ENCODE measurements around the gene APOBEC2. TPM values are rescaled to one million over a fixed set of nuclear protein-coding genes. Genes with fewer than 3 reads are reported as not detected.
"Not testable (repeated sequence)": the region's sequence is repeated elsewhere in the genome, so short reads cannot be mapped to it uniquely, and the experiment has no call there.

APOBEC2 gene
- not detected in 2 replicates for total RNA-seq
- long read RNA-seq, partial matches to known transcripts = 0 of 2 reads
- long read RNA-seq, other reads (novel, unspliced or antisense) = 2 of 2 reads

- Mint-ChIP-seq H3K4me1 (peaks cover 28% of the 10 kb centered on the region), H3K27ac (ENCODE audit: unreplicated experiment) (peak within 1 kb of the TSS; percentile 6)
- no peak for DNase-seq (ENCODE audit: low read depth, low spot score)
Measured at GRCh38 chr6:41053041-41053440, at the start of gene APOBEC2. Gene APOBEC2 (plus strand): TSS chr6:41053202. CDS start chr6:41053348, 146 bp downstream.

GRCh38 chr6:41006217-41006616 is 46.8 kb upstream of the APOBEC2 start:
- peak; percentile 58 for DNase-seq (ENCODE audit: low read depth, low spot score)
- H3K27me3 Mint-ChIP-seq (ENCODE audit: low read depth); H3K36me3 Mint-ChIP-seq (ENCODE audit: low read depth); H3K4me3 Mint-ChIP-seq; H3K4me1 Mint-ChIP-seq; H3K9me3 Mint-ChIP-seq; H3K27ac Mint-ChIP-seq (ENCODE audit: unreplicated experiment): not testable (repeated sequence)
- peak; percentile 74 for TF ChIP-seq CTCF (conservative IDR thresholded peaks at IDR 0.05)

More at GRCh38 chr6:41053041-41053440, at the start of gene APOBEC2:
- H3K9me3 Mint-ChIP-seq = no peaks in the 10 kb centered on the region
- H3K4me3 Mint-ChIP-seq = no peak within 1 kb of the TSS
- H3K27me3 Mint-ChIP-seq (ENCODE audit: low read depth) = no peaks in the 10 kb centered on the region
- no peaks in the 10 kb centered on the region for H3K36me3 Mint-ChIP-seq (ENCODE audit: low read depth)
- TF ChIP-seq CTCF (conservative IDR thresholded peaks at IDR 0.05) = no peak

- H3K27ac Mint-ChIP-seq (ENCODE audit: unreplicated experiment); H3K27me3 Mint-ChIP-seq (ENCODE audit: low read depth); H3K36me3 Mint-ChIP-seq (ENCODE audit: low read depth); H3K4me3 Mint-ChIP-seq; H3K4me1 Mint-ChIP-seq; H3K9me3 Mint-ChIP-seq; DNase-seq (ENCODE audit: low read depth, low spot score): not testable (repeated sequence)
Measured at GRCh38 chr6:41006980-41007379, 46.0 kb upstream of the APOBEC2 start.

- H3K4me3 Mint-ChIP-seq = no peak overlapping the region
- H3K27me3 Mint-ChIP-seq (ENCODE audit: low read depth) = no peaks in the 10 kb centered on the region
- no peak overlapping the region for H3K27ac Mint-ChIP-seq (ENCODE audit: unreplicated experiment)
- DNase-seq (ENCODE audit: low read depth, low spot score) = no peak
- no peaks in the 10 kb centered on the region for H3K4me1 Mint-ChIP-seq
- H3K9me3 Mint-ChIP-seq = no peaks in the 10 kb centered on the region
- H3K36me3 Mint-ChIP-seq (ENCODE audit: low read depth) = no peaks in the 10 kb centered on the region
- no peak for TF ChIP-seq CTCF (conservative IDR thresholded peaks at IDR 0.05)
Measured at GRCh38 chr6:41008011-41008410, 45.0 kb upstream of the APOBEC2 start.

- no peak for DNase-seq (ENCODE audit: low read depth, low spot score)
- Mint-ChIP-seq H3K27me3 (ENCODE audit: low read depth) (no peaks in the 10 kb centered on the region), H3K4me3 (no peak overlapping the region), H3K9me3 (no peaks in the 10 kb centered on the region), H3K27ac (ENCODE audit: unreplicated experiment) (no peak overlapping the region), H3K4me1 (no peaks in the 10 kb centered on the region), H3K36me3 (ENCODE audit: low read depth) (no peaks in the 10 kb centered on the region)
- TF ChIP-seq CTCF (conservative IDR thresholded peaks at IDR 0.05) = no peak
Measured at GRCh38 chr6:41009669-41010068, 43.3 kb upstream of the APOBEC2 start.

GRCh38 chr6:41011673-41012072 is 41.3 kb upstream of the APOBEC2 start:
- Mint-ChIP-seq H3K4me1 (no peaks in the 10 kb centered on the region), H3K36me3 (ENCODE audit: low read depth) (peaks cover 3% of the 10 kb centered on the region), H3K4me3 (no peak overlapping the region), H3K27ac (ENCODE audit: unreplicated experiment) (no peak overlapping the region), H3K27me3 (ENCODE audit: low read depth) (no peaks in the 10 kb centered on the region), H3K9me3 (no peaks in the 10 kb centered on the region)
- no peak for DNase-seq (ENCODE audit: low read depth, low spot score)
- no peak for TF ChIP-seq CTCF (conservative IDR thresholded peaks at IDR 0.05)
